Measurements from ENCODE around the gene CSF1R.
"Not testable (repeated sequence)": the region's sequence is repeated elsewhere in the genome, so short reads cannot be mapped to it uniquely, and the experiment has no call there.

CSF1R gene

GRCh38 chr5:150085191-150085912 lies 1.0 kb downstream of the CSF1R start:
- H3K27me3 ChIP-seq (ENCODE audit: control insufficient read depth, low read length): peaks cover 31% of the 10 kb centered on the region
- H3K4me3 ChIP-seq (ENCODE audit: low read length): no peak overlapping the region
- no peaks in the 10 kb centered on the region for H3K36me3 ChIP-seq (ENCODE audit: control insufficient read depth, low read length)
- TF ChIP-seq, protein P1, sequence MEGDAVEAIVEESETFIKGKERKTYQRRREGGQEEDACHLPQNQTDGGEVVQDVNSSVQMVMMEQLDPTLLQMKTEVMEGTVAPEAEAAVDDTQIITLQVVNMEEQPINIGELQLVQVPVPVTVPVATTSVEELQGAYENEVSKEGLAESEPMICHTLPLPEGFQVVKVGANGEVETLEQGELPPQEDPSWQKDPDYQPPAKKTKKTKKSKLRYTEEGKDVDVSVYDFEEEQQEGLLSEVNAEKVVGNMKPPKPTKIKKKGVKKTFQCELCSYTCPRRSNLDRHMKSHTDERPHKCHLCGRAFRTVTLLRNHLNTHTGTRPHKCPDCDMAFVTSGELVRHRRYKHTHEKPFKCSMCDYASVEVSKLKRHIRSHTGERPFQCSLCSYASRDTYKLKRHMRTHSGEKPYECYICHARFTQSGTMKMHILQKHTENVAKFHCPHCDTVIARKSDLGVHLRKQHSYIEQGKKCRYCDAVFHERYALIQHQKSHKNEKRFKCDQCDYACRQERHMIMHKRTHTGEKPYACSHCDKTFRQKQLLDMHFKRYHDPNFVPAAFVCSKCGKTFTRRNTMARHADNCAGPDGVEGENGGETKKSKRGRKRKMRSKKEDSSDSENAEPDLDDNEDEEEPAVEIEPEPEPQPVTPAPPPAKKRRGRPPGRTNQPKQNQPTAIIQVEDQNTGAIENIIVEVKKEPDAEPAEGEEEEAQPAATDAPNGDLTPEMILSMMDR (IDR thresholded peaks at IDR 0.05; ENCODE audit: low read depth, low read length, poor library complexity, severe bottlenecking): no peak
- TF ChIP-seq EZH2phosphoT487 (IDR thresholded peaks at IDR 0.05; ENCODE audit: borderline replicate concordance, low read length): no peak
- H3K9me3 ChIP-seq (ENCODE audit: control insufficient read depth, insufficient read depth, low read length): no peaks in the 10 kb centered on the region
- H3F3A ChIP-seq (ENCODE audit: control insufficient read depth, insufficient read depth): no peaks in the 10 kb centered on the region
- H3K4me2 ChIP-seq (ENCODE audit: low read length): no peak overlapping the region
- peaks cover 3% of the 10 kb centered on the region; the same call in 1 of the 2 replicates for H4K20me1 ChIP-seq (ENCODE audit: control insufficient read depth, insufficient read depth, low read depth, low read length)
- no peak overlapping the region for H3K27ac ChIP-seq (ENCODE audit: low read depth, low read length)
- peaks cover 20% of the 10 kb centered on the region for H3K4me1 ChIP-seq (ENCODE audit: control insufficient read depth, low read length)
- no peaks in the 10 kb centered on the region for H3K79me2 ChIP-seq (ENCODE audit: control insufficient read depth, low read length)
- H3K9me2 ChIP-seq (replicated peaks; ENCODE audit: control insufficient read depth, low read length): no peaks in the 10 kb centered on the region

DNA sequence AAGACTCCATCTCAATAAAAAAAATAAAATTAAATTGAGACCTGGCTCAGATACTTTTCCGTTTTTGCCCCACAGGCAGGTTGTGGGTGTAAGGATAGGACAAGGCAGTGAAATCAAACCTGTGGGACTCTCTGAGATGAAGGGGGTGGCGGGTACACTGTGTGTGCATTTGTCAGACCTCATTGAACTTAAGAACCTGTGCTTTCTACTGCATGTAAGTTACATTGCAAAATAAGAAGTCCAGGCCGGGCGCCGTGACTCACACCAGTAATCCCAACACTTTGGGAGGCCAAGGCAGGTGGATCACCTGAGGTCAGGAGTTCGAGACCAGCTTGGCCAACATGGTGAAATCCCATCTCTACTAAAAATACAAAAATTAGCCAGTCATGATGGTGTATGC lies 1.6 kb downstream of the CSF1R start:
- not testable (repeated sequence) for H3K4me3 ChIP-seq (ENCODE audit: low read length); H4K20me1 ChIP-seq (ENCODE audit: control insufficient read depth, insufficient read depth, low read depth, low read length); H3K4me2 ChIP-seq (ENCODE audit: low read length); H3K27ac ChIP-seq (ENCODE audit: low read depth, low read length); H3K79me2 ChIP-seq (ENCODE audit: control insufficient read depth, low read length); H3K9me3 ChIP-seq (ENCODE audit: control insufficient read depth, insufficient read depth, low read length); H3K36me3 ChIP-seq (ENCODE audit: control insufficient read depth, low read length); H3K9me2 ChIP-seq (replicated peaks; ENCODE audit: control insufficient read depth, low read length); H3F3A ChIP-seq (ENCODE audit: control insufficient read depth, insufficient read depth)
- Histone ChIP-seq H3K27me3 (ENCODE audit: control insufficient read depth, low read length) (peaks cover 31% of the 10 kb centered on the region), H3K4me1 (ENCODE audit: control insufficient read depth, low read length) (peaks cover 20% of the 10 kb centered on the region)

GRCh38 chr5:150082889-150083288 lies 3.5 kb downstream of the CSF1R start:
- H3K9me3 ChIP-seq (ENCODE audit: control insufficient read depth, insufficient read depth, low read length): no peaks in the 10 kb centered on the region
- no peaks in the 10 kb centered on the region for H3K9me2 ChIP-seq (replicated peaks; ENCODE audit: control insufficient read depth, low read length)
- H3K4me1 ChIP-seq (ENCODE audit: control insufficient read depth, low read length): peaks cover 16% of the 10 kb centered on the region
- no peaks in the 10 kb centered on the region for H3K79me2 ChIP-seq (ENCODE audit: control insufficient read depth, low read length)
- no peak for TF ChIP-seq EZH2phosphoT487 (IDR thresholded peaks at IDR 0.05; ENCODE audit: borderline replicate concordance, low read length)
- TF ChIP-seq, protein P1 (IDR thresholded peaks at IDR 0.05; ENCODE audit: low read depth, low read length, poor library complexity, severe bottlenecking): no peak
- H3K4me2 ChIP-seq (ENCODE audit: low read length): no peak overlapping the region
- H3K4me3 ChIP-seq (ENCODE audit: low read length): no peak overlapping the region
- peaks cover 3% of the 10 kb centered on the region; the same call in 1 of the 2 replicates for H4K20me1 ChIP-seq (ENCODE audit: control insufficient read depth, insufficient read depth, low read depth, low read length)
- H3K36me3 ChIP-seq (ENCODE audit: control insufficient read depth, low read length): no peaks in the 10 kb centered on the region
- H3F3A ChIP-seq (ENCODE audit: control insufficient read depth, insufficient read depth): no peaks in the 10 kb centered on the region
- no peak overlapping the region for H3K27ac ChIP-seq (ENCODE audit: low read depth, low read length)
- peaks cover 21% of the 10 kb centered on the region for H3K27me3 ChIP-seq (ENCODE audit: control insufficient read depth, low read length)

DNA sequence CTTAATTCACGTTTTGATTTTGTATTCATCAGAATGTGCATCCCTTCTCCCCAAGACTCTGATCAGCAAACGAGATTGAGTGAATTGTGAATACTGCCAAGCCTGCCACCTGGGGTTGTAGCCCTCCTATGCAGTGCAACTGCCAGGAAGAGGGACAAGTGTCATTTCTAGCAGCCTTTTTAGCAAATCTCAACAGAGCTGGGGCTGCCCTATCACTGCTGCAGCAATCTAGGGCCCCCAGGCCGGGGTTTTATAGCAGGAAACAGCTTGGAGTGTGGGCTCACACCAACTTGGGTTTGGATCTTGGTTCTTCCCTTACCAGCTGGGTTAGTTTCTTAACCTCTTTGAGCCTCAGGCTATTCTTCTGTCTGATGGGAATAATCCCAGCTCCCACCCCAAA lies 4.0 kb downstream of the CSF1R start:
- peaks cover 25% of the 10 kb centered on the region for H3K27me3 ChIP-seq (ENCODE audit: control insufficient read depth, low read length)
- H3K4me3 ChIP-seq (ENCODE audit: low read length): no peak overlapping the region; the same call in 1 of the 2 replicates
- peaks cover 3% of the 10 kb centered on the region; the same call in 1 of the 2 replicates for H4K20me1 ChIP-seq (ENCODE audit: control insufficient read depth, insufficient read depth, low read depth, low read length)
- H3K4me1 ChIP-seq (ENCODE audit: control insufficient read depth, low read length): peaks cover 16% of the 10 kb centered on the region
- TF ChIP-seq, protein P1 (IDR thresholded peaks at IDR 0.05; ENCODE audit: low read depth, low read length, poor library complexity, severe bottlenecking): no peak
- TF ChIP-seq EZH2phosphoT487 (IDR thresholded peaks at IDR 0.05; ENCODE audit: borderline replicate concordance, low read length): no peak
- no peaks in the 10 kb centered on the region for H3F3A ChIP-seq (ENCODE audit: control insufficient read depth, insufficient read depth)
- no peaks in the 10 kb centered on the region for H3K9me2 ChIP-seq (replicated peaks; ENCODE audit: control insufficient read depth, low read length)
- peak overlapping the region; percentile 49 for H3K4me2 ChIP-seq (ENCODE audit: low read length)
- no peak overlapping the region for H3K27ac ChIP-seq (ENCODE audit: low read depth, low read length)
- H3K79me2 ChIP-seq (ENCODE audit: control insufficient read depth, low read length): no peaks in the 10 kb centered on the region
- H3K36me3 ChIP-seq (ENCODE audit: control insufficient read depth, low read length): no peaks in the 10 kb centered on the region
- no peaks in the 10 kb centered on the region for H3K9me3 ChIP-seq (ENCODE audit: control insufficient read depth, insufficient read depth, low read length)

All from DOHH2 (cell line).